GM23248 (cell line): ENCODE data around the gene COL21A1. TPM values are rescaled to one million over a fixed set of nuclear protein-coding genes. Genes with fewer than 3 reads are reported as not detected.

Experiments
- DNase-seq: peaks from one replicate; pipeline ENCODE4 v3.0.0-alpha.2; 2015
- H2AFZ ChIP-seq: fragments of 200-600 bp; sonication (generic); 2 replicates; pipeline ENCODE4 v1.6.1; 2016; ENCODE audit warnings: antibody characterized with exemption
- H3F3A ChIP-seq: fragments of 200-600 bp; sonication (generic); 2 replicates; pipeline ENCODE4 v1.6.1; 2016; ENCODE audit warnings: mild to moderate bottlenecking, antibody characterized with exemption, mixed run types; ENCODE audit not compliant: insufficient read depth
- H3K27ac ChIP-seq: fragments of 200-600 bp; sonication (generic); 2 replicates; pipeline ENCODE4 v1.5.1; 2016; ENCODE audit warnings: mild to moderate bottlenecking
- H3K27me3 ChIP-seq: fragments of 200-600 bp; sonication (generic); replicated peaks from 2 replicates; pipeline ENCODE4 v1.6.1; 2016; ENCODE audit warnings: mild to moderate bottlenecking; ENCODE audit not compliant: insufficient read depth
- H3K36me3 ChIP-seq: fragments of 200-600 bp; sonication (generic); 2 replicates; pipeline ENCODE4 v1.6.1; 2016; ENCODE audit warnings: low read depth, mild to moderate bottlenecking
- H3K4me1 ChIP-seq: fragments of 200-600 bp; sonication (generic); 2 replicates; pipeline ENCODE4 v1.6.1; 2016; ENCODE audit warnings: mild to moderate bottlenecking; ENCODE audit not compliant: insufficient read depth
- H3K4me2 ChIP-seq: fragments of 200-600 bp; sonication (generic); one replicate; pipeline ENCODE4 v1.6.1; 2016; ENCODE audit warnings: mild to moderate bottlenecking; ENCODE audit not compliant: unreplicated experiment
- H3K4me3 ChIP-seq: fragments of 200-600 bp; sonication (generic); 2 replicates; pipeline ENCODE4 v1.5.1; 2016; ENCODE audit warnings: mild to moderate bottlenecking
- H3K79me2 ChIP-seq: fragments of 200-600 bp; sonication (generic); 2 replicates; pipeline ENCODE4 v1.6.1; 2016; ENCODE audit warnings: mild to moderate bottlenecking; ENCODE audit not compliant: insufficient read depth
- H3K9ac ChIP-seq: fragments of 200-600 bp; sonication (generic); 2 replicates; pipeline ENCODE4 v1.6.1; 2016; ENCODE audit warnings: mild to moderate bottlenecking
- H3K9me2 ChIP-seq: fragments of 200-600 bp; sonication (generic); 2 replicates; pipeline ENCODE4 v1.6.1; 2016; ENCODE audit warnings: mixed run types, mild to moderate bottlenecking, moderate library complexity; ENCODE audit not compliant: insufficient read depth
- H3K9me3 ChIP-seq: fragments of 200-600 bp; sonication (generic); one replicate; pipeline ENCODE4 v1.6.1; 2017; ENCODE audit warnings: low read depth
- H4K20me1 ChIP-seq: fragments of 200-600 bp; sonication (generic); 2 replicates; pipeline ENCODE4 v1.6.0; 2016; ENCODE audit not compliant: insufficient read depth
- EZH2 ChIP-seq: fragments of 200-600 bp; sonication (generic); IDR thresholded peaks from 2 replicates; pipeline ENCODE4 v1.6.1; 2018; ENCODE audit warnings: antibody characterized with exemption, mild to moderate bottlenecking; ENCODE audit not compliant: insufficient read depth, poor library complexity, severe bottlenecking
- EZH2phosphoT487 ChIP-seq: fragments of 200-600 bp; sonication (generic); IDR thresholded peaks from 2 replicates; pipeline ENCODE4 v1.6.1; 2018; ENCODE audit warnings: antibody characterized with exemption, moderate library complexity, mild to moderate bottlenecking, low read depth; ENCODE audit not compliant: insufficient read depth
- WGBS, 2 experiments: methylation state at CpG; one replicate each; pipeline ENCODE4 v1.1.6; 2015 to 2017; ENCODE audit warnings: low lambda C conversion rate in 2 of 2, low coverage in 1 of 2; ENCODE audit errors: missing lambda C conversion rate in 2 of 2; 5-methylcytosine and 5-hydroxymethylcytosine counted together
- in situ Hi-C: fragments of 300-500 bp; cut with MboI; formaldehyde crosslinking; loops from 2 replicates; pipeline ENCODE4 v1.15.0; 2020
- polyA plus RNA-seq: library from polyadenylated mRNA; unstranded; fragments of >200 nt; fragmentation: Nextera tagmentation; extraction: Ambion mirVana; gene quantifications from 2 replicates; pipeline ENCODE4 v1.2.1, GENCODE V29; 2016
- total RNA-seq: library from RNA; depleted of rRNA; stranded (reverse); fragments of >200 nt; shearing (Covaris generic); gene quantifications from 2 replicates; pipeline ENCODE4 v1.2.3, GENCODE V29; 2014

Gene COL21A1
- total and polyA plus RNA-seq, 2 experiments from 2014 or later, result 0.11 TPM; not detected in 1

GRCh38 chr6:56050530-56051201 is 196.7 kb downstream of the COL21A1 start:
- Histone ChIP-seq H3K9ac (no peak overlapping the region), H3K36me3 (no peaks in the 10 kb centered on the region), H3K9me2 (no peaks in the 10 kb centered on the region), H4K20me1 (no peaks in the 10 kb centered on the region), H3K4me3 (no peak overlapping the region), H2AFZ (no peak overlapping the region), H3K4me2 (no peak overlapping the region), H3K4me1 (0 out of 2 replicates have a peak, but pooled peaks cover 5% of the 10 kb centered on the region), H3K27me3 (no peaks in the 10 kb centered on the region), H3F3A (no peaks in the 10 kb centered on the region), H3K9me3 (no peaks in the 10 kb centered on the region), H3K27ac (no peak overlapping the region), H3K79me2 (no peaks in the 10 kb centered on the region)
- 76 to 80% methylated on average over 3 of the region's 3 CpGs for WGBS, 2 experiments
- no peak for TF ChIP-seq EZH2phosphoT487
- no peak for TF ChIP-seq EZH2
- no peak for DNase-seq
- in situ Hi-C loops, result no loop called here

GRCh38 chr6:56048601-56049000 is 198.8 kb downstream of the COL21A1 start:
- in situ Hi-C loops, result no loop called here
- WGBS, 2 experiments, result 90 to 97% methylated on average over 4 of the region's 4 CpGs
- no peak overlapping the region for H3K9ac ChIP-seq

DNA sequence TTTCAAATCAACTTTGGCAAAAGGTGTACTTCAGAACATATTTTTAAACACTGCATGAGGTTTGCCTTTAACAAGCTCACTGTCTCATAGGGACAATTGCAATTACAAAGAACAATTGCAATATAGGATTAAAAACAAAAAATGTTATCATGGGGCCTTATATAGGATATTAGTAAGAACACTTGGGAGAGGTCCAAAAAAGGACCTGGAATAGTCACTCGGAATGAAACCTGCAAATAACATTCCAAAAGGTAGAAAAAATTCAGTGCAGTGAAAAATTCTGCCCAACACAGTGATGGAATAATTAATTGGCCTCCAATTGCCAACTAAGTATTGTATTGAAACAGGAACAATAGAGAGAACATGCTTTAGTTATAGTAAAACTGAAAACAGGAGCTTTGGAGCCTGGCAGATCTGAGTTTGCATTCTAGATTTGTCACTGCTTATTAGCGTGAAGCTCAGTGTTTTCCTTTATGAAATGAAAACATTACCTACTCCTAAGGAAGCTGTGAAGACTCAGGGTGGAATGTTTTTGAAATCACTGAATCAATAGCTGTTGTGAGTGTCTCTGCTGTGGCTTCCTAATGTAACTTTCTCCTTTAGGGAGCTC is 199.3 kb downstream of the COL21A1 start:
- in situ Hi-C loops, result no loop called here
- no peak overlapping the region for H3K9ac ChIP-seq
- 80 to 83% methylated on average over 2 of the region's 2 CpGs for WGBS, 2 experiments

More at GRCh38 chr6:56048601-56049000, 198.8 kb downstream of the COL21A1 start:
- Histone ChIP-seq H3K4me3 (no peak overlapping the region), H3K27ac (no peak overlapping the region), H3K79me2 (no peaks in the 10 kb centered on the region), H3K9me3 (no peaks in the 10 kb centered on the region), H2AFZ (no peak overlapping the region), H4K20me1 (no peaks in the 10 kb centered on the region), H3K27me3 (no peaks in the 10 kb centered on the region), H3F3A (no peaks in the 10 kb centered on the region), H3K4me2 (no peak overlapping the region), H3K9me2 (no peaks in the 10 kb centered on the region), H3K36me3 (no peaks in the 10 kb centered on the region), H3K4me1 (0 out of 2 replicates have a peak, but pooled peaks cover 5% of the 10 kb centered on the region)
- no peak for TF ChIP-seq EZH2phosphoT487
- no peak for TF ChIP-seq EZH2
- DNase-seq, result no peak

GRCh38 chr6:56046576-56046975 is 200.8 kb downstream of the COL21A1 start:
- no peaks in the 10 kb centered on the region for H3F3A ChIP-seq
- H3K9me3 ChIP-seq, result no peaks in the 10 kb centered on the region
- no peaks in the 10 kb centered on the region for H3K9me2 ChIP-seq
- H4K20me1 ChIP-seq, result no peaks in the 10 kb centered on the region
- no peaks in the 10 kb centered on the region for H3K36me3 ChIP-seq
- H3K4me1 ChIP-seq, result peaks cover 13% of the 10 kb centered on the region; the same call in 1 of the 2 replicates
- no peak for TF ChIP-seq EZH2phosphoT487
- no peak for TF ChIP-seq EZH2
- no peaks in the 10 kb centered on the region for H3K79me2 ChIP-seq
- no peak overlapping the region for H3K9ac ChIP-seq
- in situ Hi-C loops, result no loop called here
- H3K4me2 ChIP-seq, result no peak overlapping the region
- H2AFZ ChIP-seq, result no peak overlapping the region
- DNase-seq, result peak; percentile 45
- H3K4me3 ChIP-seq, result no peak overlapping the region
- no peak overlapping the region for H3K27ac ChIP-seq
- WGBS, 2 experiments, result 71 to 73% methylated on average over 7 of the region's 7 CpGs
- no peaks in the 10 kb centered on the region for H3K27me3 ChIP-seq

More for the DNA sequence above, 199.3 kb downstream of the COL21A1 start:
- DNase-seq, result no peak
- Histone ChIP-seq H3K4me1 (peaks cover 9% of the 10 kb centered on the region; the same call in 1 of the 2 replicates), H3K9me3 (no peaks in the 10 kb centered on the region), H3K27ac (no peak overlapping the region), H3K79me2 (no peaks in the 10 kb centered on the region), H3K27me3 (no peaks in the 10 kb centered on the region), H3K9me2 (no peaks in the 10 kb centered on the region), H3K4me2 (no peak overlapping the region), H3F3A (no peaks in the 10 kb centered on the region), H2AFZ (no peak overlapping the region), H4K20me1 (no peaks in the 10 kb centered on the region), H3K4me3 (no peak overlapping the region), H3K36me3 (no peaks in the 10 kb centered on the region)
- TF ChIP-seq EZH2 (no peak), EZH2phosphoT487 (no peak)
